Peyer's patch (tissue), 4 donors: ENCODE data around the gene BPIFA3.

Source experiments
- POLR2A ChIP-seq, 2 donors: fragments of 450-650 bp; IDR thresholded peaks; one replicate each; pipeline ENCODE4 v1.5.1; 2017; ENCODE audit warnings: antibody characterized with exemption in 2 of 2, mild to moderate bottlenecking in 2 of 2, moderate library complexity in 2 of 2
- TF ChIP-seq, protein P1 (sequence below), 6 experiments: fragments of 450-650 bp in 4 of 6; fragments of 200-600 bp in 2 of 6; sonication (generic) in 1 of 6; IDR thresholded peaks; one replicate each; pipeline ENCODE4 v1.5.1; 2017 to 2019; ENCODE audit warnings: antibody characterized with exemption in 6 of 6, mild to moderate bottlenecking in 3 of 6, moderate library complexity in 1 of 6

DNA sequence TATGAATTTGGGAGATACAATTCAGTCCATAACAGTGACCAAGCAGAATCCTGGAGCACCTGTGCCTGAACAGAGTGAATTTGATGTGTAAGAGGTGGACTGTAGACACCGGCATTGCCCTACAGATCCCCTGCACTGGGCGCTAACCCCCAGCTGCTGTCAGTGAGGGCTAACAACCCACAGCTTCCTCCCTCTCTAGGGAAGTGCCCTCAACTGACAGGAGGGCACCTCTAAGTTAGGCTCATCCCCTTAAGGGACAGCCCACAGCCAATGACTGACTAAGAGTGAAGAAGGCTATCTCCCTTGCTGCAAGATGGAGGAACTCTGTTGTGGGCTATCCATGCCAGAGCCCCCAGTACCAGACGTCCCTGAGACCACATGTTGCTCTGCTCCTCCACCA lies 50.5 kb downstream of the BPIFA3 start:
- TF ChIP-seq, protein P1, sequence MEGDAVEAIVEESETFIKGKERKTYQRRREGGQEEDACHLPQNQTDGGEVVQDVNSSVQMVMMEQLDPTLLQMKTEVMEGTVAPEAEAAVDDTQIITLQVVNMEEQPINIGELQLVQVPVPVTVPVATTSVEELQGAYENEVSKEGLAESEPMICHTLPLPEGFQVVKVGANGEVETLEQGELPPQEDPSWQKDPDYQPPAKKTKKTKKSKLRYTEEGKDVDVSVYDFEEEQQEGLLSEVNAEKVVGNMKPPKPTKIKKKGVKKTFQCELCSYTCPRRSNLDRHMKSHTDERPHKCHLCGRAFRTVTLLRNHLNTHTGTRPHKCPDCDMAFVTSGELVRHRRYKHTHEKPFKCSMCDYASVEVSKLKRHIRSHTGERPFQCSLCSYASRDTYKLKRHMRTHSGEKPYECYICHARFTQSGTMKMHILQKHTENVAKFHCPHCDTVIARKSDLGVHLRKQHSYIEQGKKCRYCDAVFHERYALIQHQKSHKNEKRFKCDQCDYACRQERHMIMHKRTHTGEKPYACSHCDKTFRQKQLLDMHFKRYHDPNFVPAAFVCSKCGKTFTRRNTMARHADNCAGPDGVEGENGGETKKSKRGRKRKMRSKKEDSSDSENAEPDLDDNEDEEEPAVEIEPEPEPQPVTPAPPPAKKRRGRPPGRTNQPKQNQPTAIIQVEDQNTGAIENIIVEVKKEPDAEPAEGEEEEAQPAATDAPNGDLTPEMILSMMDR (IDR thresholded peaks at IDR 0.05), result no peak
- no peak for TF ChIP-seq POLR2A (IDR thresholded peaks at IDR 0.05)
